Measurements from ENCODE around the gene RNF138.

DNA sequence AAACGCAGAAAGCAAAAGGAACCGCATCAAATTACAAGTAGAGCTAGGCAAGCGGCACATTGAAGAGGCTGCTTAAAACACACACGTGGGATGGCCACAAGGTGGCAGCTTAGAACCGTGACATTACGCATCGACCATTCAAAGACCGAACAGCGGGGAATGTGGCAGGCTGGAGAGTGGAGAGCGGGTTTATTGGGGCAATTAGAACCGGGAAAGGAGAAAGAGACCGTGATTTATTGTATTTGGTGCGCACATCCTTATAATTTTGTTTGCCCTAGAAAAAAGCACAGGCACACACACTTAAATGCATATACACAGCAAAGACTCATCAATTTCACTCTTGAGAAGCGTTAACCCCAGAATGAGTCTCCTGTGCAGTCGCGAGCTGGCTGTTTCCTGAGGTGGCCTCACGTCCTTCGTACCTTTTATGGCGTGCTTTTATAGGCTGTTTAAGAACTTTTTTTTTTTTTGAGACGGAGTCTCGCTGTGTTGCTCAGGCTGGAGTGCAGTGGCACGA lies 66.5 kb downstream of the RNF138 start:
- TF ChIP-seq POLR2A (IDR thresholded peaks at IDR 0.05), result no peak
- TF ChIP-seq, protein P1, sequence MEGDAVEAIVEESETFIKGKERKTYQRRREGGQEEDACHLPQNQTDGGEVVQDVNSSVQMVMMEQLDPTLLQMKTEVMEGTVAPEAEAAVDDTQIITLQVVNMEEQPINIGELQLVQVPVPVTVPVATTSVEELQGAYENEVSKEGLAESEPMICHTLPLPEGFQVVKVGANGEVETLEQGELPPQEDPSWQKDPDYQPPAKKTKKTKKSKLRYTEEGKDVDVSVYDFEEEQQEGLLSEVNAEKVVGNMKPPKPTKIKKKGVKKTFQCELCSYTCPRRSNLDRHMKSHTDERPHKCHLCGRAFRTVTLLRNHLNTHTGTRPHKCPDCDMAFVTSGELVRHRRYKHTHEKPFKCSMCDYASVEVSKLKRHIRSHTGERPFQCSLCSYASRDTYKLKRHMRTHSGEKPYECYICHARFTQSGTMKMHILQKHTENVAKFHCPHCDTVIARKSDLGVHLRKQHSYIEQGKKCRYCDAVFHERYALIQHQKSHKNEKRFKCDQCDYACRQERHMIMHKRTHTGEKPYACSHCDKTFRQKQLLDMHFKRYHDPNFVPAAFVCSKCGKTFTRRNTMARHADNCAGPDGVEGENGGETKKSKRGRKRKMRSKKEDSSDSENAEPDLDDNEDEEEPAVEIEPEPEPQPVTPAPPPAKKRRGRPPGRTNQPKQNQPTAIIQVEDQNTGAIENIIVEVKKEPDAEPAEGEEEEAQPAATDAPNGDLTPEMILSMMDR (IDR thresholded peaks at IDR 0.05), result peak; percentile 64 to 89 (median 86)
- no peak for TF ChIP-seq POLR2AphosphoS5 (IDR thresholded peaks at IDR 0.05)

Measured in gastroesophageal sphincter (tissue), 3 donors.